Vagina (tissue), 2 donors: ENCODE data around the gene ARAP1. TPM values are rescaled to one million over a fixed set of nuclear protein-coding genes. Genes with fewer than 3 reads are reported as not detected.

ENCODE experiments used
- DNase-seq, 2 donors: peaks; one replicate each; pipeline ENCODE4 v3.0.0-alpha.2; 2017; ENCODE audit errors: extremely low spot score in 2 of 2
- H3K27ac ChIP-seq: fragments of 200-600 bp; sonication (generic); one replicate; pipeline ENCODE4 v1.5.1; 2019
- H3K27me3 ChIP-seq: fragments of 200-600 bp; sonication (generic); one replicate; pipeline ENCODE4 v1.5.1; 2019
- H3K36me3 ChIP-seq, 2 donors: fragments of 200-600 bp; sonication (generic); one replicate each; pipeline ENCODE4 v1.5.1; 2017 to 2019
- H3K4me1 ChIP-seq: fragments of 200-600 bp; sonication (generic); one replicate; pipeline ENCODE4 v1.5.1; 2019
- H3K4me3 ChIP-seq, 2 donors: fragments of 200-600 bp; sonication (generic); 1 replicate in 1 of 2; 2 replicates in 1 of 2; pipeline ENCODE4 v1.5.1; 2016 to 2019
- H3K9me3 ChIP-seq: fragments of 200-600 bp; sonication (generic); one replicate; pipeline ENCODE4 v1.5.1; 2019
- CTCF ChIP-seq, 3 experiments: fragments of 450-650 bp in 2 of 3; fragments of 200-600 bp in 1 of 3; sonication (generic) in 1 of 3; IDR thresholded peaks; one replicate each; pipeline ENCODE4 v1.5.1; 2017 to 2019; ENCODE audit warnings: antibody characterized with exemption in 3 of 3, mild to moderate bottlenecking in 2 of 3, moderate library complexity in 2 of 3
- POLR2A ChIP-seq, 2 donors: fragments of 450-650 bp; IDR thresholded peaks; one replicate each; pipeline ENCODE4 v1.6.1; 2017; ENCODE audit warnings: antibody characterized with exemption in 2 of 2, mild to moderate bottlenecking in 2 of 2, moderate library complexity in 2 of 2
- POLR2AphosphoS5 ChIP-seq, 2 donors: sonication (generic); formaldehyde crosslinking; IDR thresholded peaks; one replicate each; pipeline ENCODE4 v1.9.0; 2017; ENCODE audit warnings: antibody characterized with exemption in 2 of 2, mild to moderate bottlenecking in 2 of 2, low read depth in 1 of 2; ENCODE audit not compliant: insufficient read depth in 1 of 2
- intact Hi-C: fragments of 100-400 bp; cut with DNase I; formaldehyde crosslinking; loops from one replicate; pipeline ENCODE4 v1.15.1; 2023
- total RNA-seq: library from RNA; depleted of rRNA; stranded (reverse); fragments of >200 nt; gene quantifications from one replicate; pipeline ENCODE4 v1.2.3, GENCODE V29; 2016

Gene ARAP1
- total RNA-seq, 1 donor from 2014 or later: 59.2 TPM

GRCh38 chr11:72647882-72648281, 104.3 kb downstream of the ARAP1 start:
- Histone ChIP-seq H3K36me3 (no peaks in the 10 kb centered on the region), H3K27ac (no peak overlapping the region), H3K4me3 (no peak overlapping the region), H3K27me3 (no peaks in the 10 kb centered on the region), H3K9me3 (no peaks in the 10 kb centered on the region), H3K4me1 (peaks cover 5% of the 10 kb centered on the region)
- no peak for DNase-seq
- no peak for TF ChIP-seq POLR2A (IDR thresholded peaks at IDR 0.05)
- no peak for TF ChIP-seq POLR2AphosphoS5 (IDR thresholded peaks at IDR 0.05; ENCODE audit: insufficient read depth in 1 of 2, low read depth in 1 of 2)
- TF ChIP-seq CTCF (IDR thresholded peaks at IDR 0.05): no peak
- intact Hi-C loops: no loop called here

- Histone ChIP-seq H3K4me1 (peaks cover 16% of the 10 kb centered on the region), H3K36me3 (no peaks in the 10 kb centered on the region), H3K4me3 (no peak overlapping the region), H3K27me3 (no peaks in the 10 kb centered on the region), H3K9me3 (no peaks in the 10 kb centered on the region), H3K27ac (no peak overlapping the region)
- TF ChIP-seq POLR2A (IDR thresholded peaks at IDR 0.05) (no peak), POLR2AphosphoS5 (IDR thresholded peaks at IDR 0.05; ENCODE audit: insufficient read depth in 1 of 2, low read depth in 1 of 2) (no peak)
- no peak for DNase-seq
- intact Hi-C loops: no loop called here
Observed at GRCh38 chr11:72646472-72646871, 105.7 kb downstream of the ARAP1 start.

- TF ChIP-seq POLR2AphosphoS5 (IDR thresholded peaks at IDR 0.05; ENCODE audit: insufficient read depth in 1 of 2, low read depth in 1 of 2): no peak
- no peak for TF ChIP-seq POLR2A (IDR thresholded peaks at IDR 0.05)
- TF ChIP-seq CTCF (IDR thresholded peaks at IDR 0.05): no peak
- no peaks in the 10 kb centered on the region for H3K27me3 ChIP-seq
- H3K9me3 ChIP-seq: no peaks in the 10 kb centered on the region
- intact Hi-C loops: no loop called here
- no peaks in the 10 kb centered on the region for H3K36me3 ChIP-seq
- no peak overlapping the region for H3K4me3 ChIP-seq
- no peak overlapping the region for H3K27ac ChIP-seq
- peaks cover 16% of the 10 kb centered on the region for H3K4me1 ChIP-seq
- no peak for DNase-seq
Observed at GRCh38 chr11:72646024-72646423, 106.2 kb downstream of the ARAP1 start.

DNA sequence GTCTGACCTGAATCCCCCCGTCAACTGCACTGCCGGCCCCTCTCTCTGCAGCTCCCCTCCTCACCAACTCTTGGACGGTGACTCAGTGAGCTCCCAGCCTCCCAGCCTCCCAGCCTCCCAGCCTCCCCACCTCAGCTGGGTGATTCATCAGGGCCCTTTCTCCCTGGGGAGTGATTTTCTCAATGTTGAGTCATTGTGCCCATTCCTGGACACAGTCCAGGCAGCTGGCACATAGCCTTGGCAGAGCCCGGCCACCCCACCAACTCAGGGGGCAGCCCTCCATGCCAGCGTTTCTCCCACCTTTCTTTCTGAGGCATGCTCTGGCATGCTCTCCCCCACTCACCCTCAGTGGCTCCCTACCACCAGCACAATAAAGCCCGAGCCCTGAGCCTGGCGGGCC, 108.7 kb downstream of the ARAP1 start:
- Histone ChIP-seq H3K36me3 (no peaks in the 10 kb centered on the region), H3K9me3 (no peaks in the 10 kb centered on the region), H3K27me3 (no peaks in the 10 kb centered on the region), H3K4me1 (peaks cover 16% of the 10 kb centered on the region), H3K4me3 (peak overlapping the region in 1 of 2 donors; percentile 59), H3K27ac (no peak overlapping the region)
- intact Hi-C loops: loop anchor here (5.0 kb wide), 1 partner anchor 161 kb away; no protein-coding TSS in a partner anchor
- no peak for TF ChIP-seq CTCF (IDR thresholded peaks at IDR 0.05)
- TF ChIP-seq POLR2AphosphoS5 (IDR thresholded peaks at IDR 0.05; ENCODE audit: insufficient read depth in 1 of 2, low read depth in 1 of 2): no peak
- no peak for TF ChIP-seq POLR2A (IDR thresholded peaks at IDR 0.05)
- DNase-seq: no peak

- Histone ChIP-seq H3K36me3 (no peaks in the 10 kb centered on the region), H3K27me3 (no peaks in the 10 kb centered on the region), H3K9me3 (no peaks in the 10 kb centered on the region), H3K4me3 (peak overlapping the region; percentile 57 to 59), H3K27ac (peak overlapping the region; percentile 31), H3K4me1 (peaks cover 16% of the 10 kb centered on the region)
- intact Hi-C loops: loop anchor here (5.0 kb wide), 1 partner anchor 161 kb away; no protein-coding TSS in a partner anchor
- no peak for DNase-seq
- TF ChIP-seq CTCF (IDR thresholded peaks at IDR 0.05) (peak; percentile 75 to 97 (median 94)), POLR2AphosphoS5 (IDR thresholded peaks at IDR 0.05; ENCODE audit: insufficient read depth in 1 of 2, low read depth in 1 of 2) (peak in 1 of 2 donors; percentile 38), POLR2A (IDR thresholded peaks at IDR 0.05) (no peak)
Observed at GRCh38 chr11:72642884-72643522, 109.2 kb downstream of the ARAP1 start.
